ENCODE data around the gene DUOXA1.

DUOXA1 gene

GRCh38 chr15:45112591-45113379, 16.9 kb downstream of the DUOXA1 start:
- TF ChIP-seq ISL1 (CRISPR knock-in tag; IDR thresholded peaks at IDR 0.05) = no peak
- no peak for TF ChIP-seq TCF4 (CRISPR knock-in tag; IDR thresholded peaks at IDR 0.05; ENCODE audit: borderline replicate concordance)
- no peak for TF ChIP-seq ZNF565 (CRISPR knock-in tag; conservative IDR thresholded peaks at IDR 0.05; ENCODE audit: low read depth)
- no peak for TF ChIP-seq PPARA (CRISPR knock-in tag; IDR thresholded peaks at IDR 0.05; ENCODE audit: borderline replicate concordance)
- no peak for TF ChIP-seq PATZ1 (CRISPR knock-in tag; IDR thresholded peaks at IDR 0.05; ENCODE audit: borderline replicate concordance)
- no peak for TF ChIP-seq CSDC2 (CRISPR knock-in tag; IDR thresholded peaks at IDR 0.05)
- no peak for TF ChIP-seq ARNTL (CRISPR knock-in tag; IDR thresholded peaks at IDR 0.05; ENCODE audit: borderline replicate concordance, low read depth)
- TF ChIP-seq, protein P1, sequence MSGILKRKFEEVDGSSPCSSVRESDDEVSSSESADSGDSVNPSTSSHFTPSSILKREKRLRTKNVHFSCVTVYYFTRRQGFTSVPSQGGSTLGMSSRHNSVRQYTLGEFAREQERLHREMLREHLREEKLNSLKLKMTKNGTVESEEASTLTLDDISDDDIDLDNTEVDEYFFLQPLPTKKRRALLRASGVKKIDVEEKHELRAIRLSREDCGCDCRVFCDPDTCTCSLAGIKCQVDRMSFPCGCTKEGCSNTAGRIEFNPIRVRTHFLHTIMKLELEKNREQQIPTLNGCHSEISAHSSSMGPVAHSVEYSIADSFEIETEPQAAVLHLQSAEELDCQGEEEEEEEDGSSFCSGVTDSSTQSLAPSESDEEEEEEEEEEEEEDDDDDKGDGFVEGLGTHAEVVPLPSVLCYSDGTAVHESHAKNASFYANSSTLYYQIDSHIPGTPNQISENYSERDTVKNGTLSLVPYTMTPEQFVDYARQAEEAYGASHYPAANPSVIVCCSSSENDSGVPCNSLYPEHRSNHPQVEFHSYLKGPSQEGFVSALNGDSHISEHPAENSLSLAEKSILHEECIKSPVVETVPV (CRISPR knock-in tag; IDR thresholded peaks at IDR 0.05) = no peak
- TF ChIP-seq TOX (CRISPR knock-in tag; IDR thresholded peaks at IDR 0.05; ENCODE audit: borderline replicate concordance) = no peak
- no peak for TF ChIP-seq ZFP30 (CRISPR knock-in tag; IDR thresholded peaks at IDR 0.05)
- no peak for TF ChIP-seq ESRRG (CRISPR knock-in tag; IDR thresholded peaks at IDR 0.05)
- no peak for TF ChIP-seq ZC3H10 (CRISPR knock-in tag; IDR thresholded peaks at IDR 0.05)
- no peak for TF ChIP-seq ZNF8 (CRISPR knock-in tag; IDR thresholded peaks at IDR 0.05)
- no peak for TF ChIP-seq OSR1 (CRISPR knock-in tag; IDR thresholded peaks at IDR 0.05)
- no peak for TF ChIP-seq GLIS3 (CRISPR knock-in tag; IDR thresholded peaks at IDR 0.05)
- no peak for TF ChIP-seq TSHZ2 (CRISPR knock-in tag; IDR thresholded peaks at IDR 0.05)
- peak; percentile 27 for ATAC-seq

DNA sequence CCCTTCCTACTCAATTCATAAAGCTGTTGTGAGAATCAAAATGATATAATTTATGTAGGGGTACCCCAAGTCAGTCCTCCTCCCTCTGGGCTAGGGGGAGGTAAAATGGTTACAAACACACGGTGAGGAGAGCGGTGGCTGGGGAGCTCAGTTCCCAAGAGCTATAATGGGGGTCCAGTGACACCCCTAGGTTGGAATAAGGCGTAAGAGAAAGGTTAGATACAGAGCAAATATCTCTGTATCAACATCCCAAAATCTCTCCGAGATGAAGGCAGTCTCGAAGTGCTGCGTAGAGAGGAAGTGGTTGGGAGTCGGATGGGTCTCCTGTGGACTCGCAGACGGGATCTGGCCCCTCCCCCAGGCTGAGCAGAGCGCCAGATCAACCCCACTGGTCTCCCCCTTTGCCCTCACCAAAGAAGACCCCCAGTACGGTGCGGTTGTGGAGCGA, 17.5 kb downstream of the DUOXA1 start:
- no peak; the same call in 2 of the 3 replicates for ATAC-seq
- TF ChIP-seq RARB (CRISPR knock-in tag; IDR thresholded peaks at IDR 0.05) = no peak
- TF ChIP-seq TCF4 (CRISPR knock-in tag; IDR thresholded peaks at IDR 0.05; ENCODE audit: borderline replicate concordance) = no peak
- TF ChIP-seq ZFP3 (CRISPR knock-in tag; IDR thresholded peaks at IDR 0.05) = no peak
- TF ChIP-seq PATZ1 (CRISPR knock-in tag; IDR thresholded peaks at IDR 0.05; ENCODE audit: borderline replicate concordance) = no peak
- TF ChIP-seq GLIS3 (CRISPR knock-in tag; IDR thresholded peaks at IDR 0.05) = no peak
- TF ChIP-seq POU6F1 (CRISPR knock-in tag; IDR thresholded peaks at IDR 0.05; ENCODE audit: borderline replicate concordance, low read depth) = no peak
- no peak for TF ChIP-seq ZNF8 (CRISPR knock-in tag; IDR thresholded peaks at IDR 0.05)
- TF ChIP-seq ZFP30 (CRISPR knock-in tag; IDR thresholded peaks at IDR 0.05) = no peak
- no peak for TF ChIP-seq TSHZ2 (CRISPR knock-in tag; IDR thresholded peaks at IDR 0.05)
- no peak for TF ChIP-seq ARNTL (CRISPR knock-in tag; IDR thresholded peaks at IDR 0.05; ENCODE audit: borderline replicate concordance, low read depth)
- TF ChIP-seq SNAI2 (CRISPR knock-in tag; IDR thresholded peaks at IDR 0.05) = no peak
- TF ChIP-seq ZC3H10 (CRISPR knock-in tag; IDR thresholded peaks at IDR 0.05) = no peak
- TF ChIP-seq, protein P2, sequence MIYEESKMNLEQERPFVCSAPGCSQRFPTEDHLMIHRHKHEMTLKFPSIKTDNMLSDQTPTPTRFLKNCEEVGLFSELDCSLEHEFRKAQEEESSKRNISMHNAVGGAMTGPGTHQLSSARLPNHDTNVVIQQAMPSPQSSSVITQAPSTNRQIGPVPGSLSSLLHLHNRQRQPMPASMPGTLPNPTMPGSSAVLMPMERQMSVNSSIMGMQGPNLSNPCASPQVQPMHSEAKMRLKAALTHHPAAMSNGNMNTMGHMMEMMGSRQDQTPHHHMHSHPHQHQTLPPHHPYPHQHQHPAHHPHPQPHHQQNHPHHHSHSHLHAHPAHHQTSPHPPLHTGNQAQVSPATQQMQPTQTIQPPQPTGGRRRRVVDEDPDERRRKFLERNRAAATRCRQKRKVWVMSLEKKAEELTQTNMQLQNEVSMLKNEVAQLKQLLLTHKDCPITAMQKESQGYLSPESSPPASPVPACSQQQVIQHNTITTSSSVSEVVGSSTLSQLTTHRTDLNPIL (CRISPR knock-in tag; IDR thresholded peaks at IDR 0.05; ENCODE audit: low read depth) = no peak
- no peak for TF ChIP-seq TOX (CRISPR knock-in tag; IDR thresholded peaks at IDR 0.05; ENCODE audit: borderline replicate concordance)
- no peak for TF ChIP-seq ESRRG (CRISPR knock-in tag; IDR thresholded peaks at IDR 0.05)
- TF ChIP-seq, protein P1 (CRISPR knock-in tag; IDR thresholded peaks at IDR 0.05) = no peak

All from SK-N-SH treated with all-trans-retinoic acid at 6 μM for 48 hours (cell line).